HUDEP-2 (cell line): ENCODE data around the gene MYF5.
"Not testable (repeated sequence)": the region's sequence is repeated elsewhere in the genome, so short reads cannot be mapped to it uniquely, and the experiment has no call there.

Experiments
- DNase-seq, 76 experiments: peaks; one replicate each; lab custom pipeline; 2025; ENCODE audit not compliant: unreplicated experiment in 76 of 76; lab: John Stamatoyannopoulos, UW

MYF5 gene

DNA sequence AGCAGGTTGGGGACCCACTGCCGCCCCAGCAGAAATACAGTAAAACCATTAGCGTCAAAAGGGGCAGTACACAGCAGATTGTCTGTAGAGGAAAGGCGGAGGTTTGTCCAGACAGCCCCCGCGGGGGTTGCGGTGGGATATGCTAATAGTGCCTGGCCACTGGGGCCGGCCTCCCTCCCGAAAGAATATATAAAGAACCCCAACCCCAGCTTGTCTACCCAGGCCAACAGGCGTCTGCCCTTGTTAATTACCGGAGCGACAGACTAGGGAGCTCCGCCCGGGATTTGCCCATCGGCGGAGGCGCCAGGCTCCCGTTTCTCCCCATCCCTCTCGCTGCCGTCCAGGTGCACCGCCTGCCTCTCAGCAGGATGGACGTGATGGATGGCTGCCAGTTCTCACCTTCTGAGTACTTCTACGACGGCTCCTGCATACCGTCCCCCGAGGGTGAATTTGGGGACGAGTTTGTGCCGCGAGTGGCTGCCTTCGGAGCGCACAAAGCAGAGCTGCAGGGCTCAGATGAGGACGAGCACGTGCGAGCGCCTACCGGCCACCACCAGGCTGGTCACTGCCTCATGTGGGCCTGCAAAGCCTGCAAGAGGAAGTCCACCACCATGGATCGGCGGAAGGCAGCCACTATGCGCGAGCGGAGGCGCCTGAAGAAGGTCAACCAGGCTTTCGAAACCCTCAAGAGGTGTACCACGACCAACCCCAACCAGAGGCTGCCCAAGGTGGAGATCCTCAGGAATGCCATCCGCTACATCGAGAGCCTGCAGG is at the start of gene MYF5:
Gene MYF5 (plus strand): TSS at position 217 of the 774 bp plus-strand sequence. CDS start 152 bp downstream, at position 369.
- DNase-seq: no peak

GRCh38 chr12:80670214-80670613 is 46.5 kb upstream of the MYF5 start:
- no peak for DNase-seq

DNA sequence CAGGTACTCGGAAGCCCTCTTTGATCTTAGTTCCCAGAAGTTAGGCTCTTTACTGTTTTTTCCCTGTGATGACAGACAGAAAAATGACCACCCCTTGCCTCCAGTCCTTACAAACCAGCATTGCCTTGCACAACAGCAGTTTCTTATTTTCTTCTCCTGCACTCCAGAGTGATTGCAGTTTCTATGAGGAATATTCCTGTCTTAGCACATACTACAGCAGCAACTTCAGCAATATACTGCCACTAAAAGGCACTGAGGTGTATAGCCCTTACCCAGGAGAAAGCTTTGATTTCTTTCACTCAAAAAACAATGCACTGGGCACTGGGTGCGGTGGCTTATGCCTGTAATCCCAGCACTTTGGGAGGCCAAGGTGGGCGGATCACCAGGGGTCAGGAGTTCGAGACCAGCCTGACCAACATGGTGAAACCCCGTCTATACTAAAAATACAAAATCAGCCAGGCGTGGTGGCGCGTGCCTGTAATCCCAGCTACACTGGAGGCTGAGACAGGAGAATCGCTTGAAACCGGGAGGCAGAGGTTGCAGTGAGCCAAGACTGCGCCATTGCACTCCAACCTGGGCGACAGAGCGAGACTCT is 40.6 kb upstream of the MYF5 start:
- DNase-seq: not testable (repeated sequence)

DNA sequence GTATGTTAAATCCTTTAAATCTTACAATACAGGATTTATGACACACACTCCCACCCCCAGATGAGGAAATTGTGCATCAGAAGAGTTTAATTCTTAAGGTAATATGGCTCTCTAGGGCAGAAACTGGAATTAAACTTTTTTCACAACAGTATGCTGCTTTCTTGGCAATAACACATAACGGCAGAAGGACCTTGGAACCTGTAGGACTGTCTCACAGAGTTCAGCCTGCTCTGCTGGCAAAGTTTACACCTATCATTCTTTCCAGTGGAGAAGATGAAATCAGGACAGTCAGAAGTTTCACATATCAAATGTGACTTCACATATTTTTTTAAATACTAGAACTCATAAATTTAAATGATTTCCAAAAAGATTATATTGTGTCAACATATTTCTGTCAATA is 39.9 kb upstream of the MYF5 start:
- no peak for DNase-seq

- no peak for DNase-seq
Observed at GRCh38 chr12:80677994-80678393, 38.7 kb upstream of the MYF5 start.

DNA sequence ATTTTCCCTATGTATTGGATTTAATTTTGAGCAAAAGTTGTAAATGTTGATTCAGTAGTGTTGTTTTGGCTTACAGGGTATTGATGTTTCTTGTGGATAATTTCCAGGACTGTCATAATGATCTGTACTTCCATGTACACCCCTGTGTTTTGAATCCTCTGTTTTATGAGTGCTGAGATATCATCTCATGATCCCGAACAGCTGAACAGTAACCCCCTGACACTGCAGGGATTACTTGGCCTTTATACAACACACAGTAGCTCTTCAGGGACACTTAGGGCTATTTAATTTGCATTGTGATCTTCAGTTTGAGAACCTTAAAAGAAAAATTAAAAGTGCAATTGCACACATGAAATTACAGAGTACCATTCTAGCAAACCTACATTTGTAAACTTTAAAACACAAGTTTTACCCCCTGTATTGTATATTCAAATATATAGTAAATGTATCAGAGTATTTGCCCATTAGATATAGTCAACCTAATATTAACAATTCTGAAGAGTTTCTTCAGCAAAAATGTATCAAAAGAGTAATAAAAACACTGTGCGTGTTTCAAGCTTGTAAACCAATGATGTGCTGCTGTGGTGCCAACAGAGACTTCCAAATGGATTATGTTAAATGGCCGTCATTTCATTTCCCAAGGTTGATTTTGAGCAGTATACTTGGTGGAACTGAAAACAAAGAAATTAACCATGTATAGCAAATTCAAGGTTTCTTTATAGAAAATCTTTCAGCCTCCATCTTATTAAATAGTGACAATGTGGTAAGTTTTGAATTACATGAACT is 37.2 kb upstream of the MYF5 start:
- DNase-seq: no peak

DNA sequence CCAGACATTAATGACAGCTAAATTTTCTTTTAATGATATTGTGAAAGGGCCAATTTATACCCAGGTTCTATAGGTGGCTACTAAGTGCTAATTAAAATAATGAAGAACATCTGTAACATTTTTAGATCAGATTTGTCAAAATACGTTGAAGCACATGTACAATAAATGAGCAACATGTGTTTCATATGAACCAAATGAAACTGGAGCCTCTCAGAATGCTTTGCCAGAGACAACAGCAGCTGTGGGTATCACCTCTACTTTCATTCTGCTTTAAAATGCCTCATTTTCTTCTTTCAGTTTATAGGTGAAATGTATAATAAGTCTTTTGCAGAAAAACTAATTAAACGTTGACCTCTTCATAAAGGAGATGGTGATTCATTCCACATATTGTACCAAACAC is 35.4 kb upstream of the MYF5 start:
- no peak for DNase-seq

DNA sequence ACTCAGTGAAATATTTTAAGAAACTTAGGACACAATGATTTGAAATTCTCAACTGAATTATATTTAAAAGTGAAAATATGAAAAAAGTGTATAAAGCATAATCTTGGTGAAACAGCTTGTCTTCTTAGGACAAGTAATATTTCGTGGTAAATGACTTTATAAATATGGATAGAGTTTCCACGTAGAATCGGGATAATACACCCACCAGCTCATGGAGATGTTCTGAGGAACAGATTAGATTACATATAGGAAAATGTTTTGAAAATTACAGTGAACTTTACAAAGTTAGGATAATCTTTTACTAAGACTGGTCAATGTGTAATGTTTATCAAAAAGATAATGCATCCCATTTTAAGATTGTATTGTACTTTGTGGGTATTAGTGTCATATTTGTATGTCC is 34.9 kb upstream of the MYF5 start:
- DNase-seq: no peak

- DNase-seq: no peak
Observed at GRCh38 chr12:80684077-80684495, 32.6 kb upstream of the MYF5 start.

GRCh38 chr12:80690090-80690489 is 26.6 kb upstream of the MYF5 start:
- no peak for DNase-seq

DNA sequence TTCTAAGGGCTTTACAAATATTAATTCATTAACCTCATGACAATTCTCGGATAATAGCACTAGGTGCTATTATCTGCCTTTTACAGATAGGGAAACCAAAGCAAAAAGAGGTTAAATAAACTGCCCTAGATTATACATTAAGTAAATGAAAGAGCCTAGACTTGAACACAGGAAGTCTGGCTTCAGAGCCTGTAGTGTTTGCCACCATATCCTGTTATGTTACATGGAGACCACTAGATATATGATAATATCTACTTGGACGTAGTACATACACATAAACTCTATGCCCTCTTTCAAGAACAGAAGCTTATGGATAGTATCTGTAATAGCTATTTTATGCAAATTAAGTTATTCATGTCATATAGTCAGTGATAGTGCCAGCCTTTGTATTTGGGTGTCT is 26.2 kb upstream of the MYF5 start:
- no peak for DNase-seq

- DNase-seq: no peak
Observed at GRCh38 chr12:80692114-80692513, 24.6 kb upstream of the MYF5 start.

- no peak for DNase-seq
Observed at GRCh38 chr12:80697270-80697887, 19.3 kb upstream of the MYF5 start.

DNA sequence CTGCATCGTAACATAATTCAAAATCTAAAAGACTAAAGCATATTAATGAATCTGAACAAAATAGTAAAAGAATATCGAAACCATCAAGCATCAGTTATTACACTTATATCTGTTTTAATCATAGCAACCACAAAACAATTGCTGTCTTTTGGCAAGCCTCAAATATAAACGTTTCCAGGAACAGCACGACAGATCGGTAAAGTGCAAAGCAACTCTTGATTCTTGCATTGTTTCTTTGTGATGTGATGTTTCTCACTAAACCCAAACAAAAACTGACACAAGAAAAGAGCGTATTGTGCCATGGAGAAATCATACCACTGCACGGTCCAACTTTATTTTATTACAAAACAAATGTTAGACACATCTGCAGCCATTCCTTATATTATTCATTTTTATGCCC is 18.5 kb upstream of the MYF5 start:
- DNase-seq: no peak

DNA sequence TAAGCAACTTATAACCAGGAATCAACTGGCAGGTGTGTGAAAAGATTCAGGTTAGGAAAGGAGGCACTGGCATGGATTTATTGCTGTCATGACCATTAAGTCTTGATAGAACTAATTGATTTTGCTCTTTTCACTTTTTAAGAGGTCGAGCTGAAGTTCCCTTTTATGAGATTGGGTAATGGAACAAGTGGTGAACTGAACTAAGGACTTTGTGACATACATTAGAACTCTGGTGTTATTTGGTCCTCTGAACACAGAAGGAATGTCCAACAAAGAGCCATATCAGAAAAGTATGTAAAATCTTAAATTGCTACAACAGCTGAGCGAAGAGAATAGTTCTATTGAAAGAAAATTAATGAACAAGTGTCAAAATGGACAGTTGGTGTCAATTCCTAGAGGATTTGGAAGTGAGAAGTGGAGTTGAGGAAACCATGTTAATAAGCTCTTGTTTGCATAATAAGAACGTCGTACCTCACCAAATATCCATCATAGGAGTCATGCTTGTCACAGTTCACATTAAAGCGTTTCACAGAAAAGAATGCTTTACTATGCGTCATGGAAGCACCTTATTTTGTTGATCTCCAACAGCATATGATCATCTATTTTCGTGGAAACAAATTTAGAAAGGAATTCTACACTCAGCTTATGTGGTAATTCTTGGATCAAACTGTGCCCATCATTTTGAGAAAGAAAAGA is 17.7 kb upstream of the MYF5 start:
- no peak for DNase-seq

- no peak for DNase-seq
Observed at GRCh38 chr12:80700327-80700726, 16.4 kb upstream of the MYF5 start.

DNA sequence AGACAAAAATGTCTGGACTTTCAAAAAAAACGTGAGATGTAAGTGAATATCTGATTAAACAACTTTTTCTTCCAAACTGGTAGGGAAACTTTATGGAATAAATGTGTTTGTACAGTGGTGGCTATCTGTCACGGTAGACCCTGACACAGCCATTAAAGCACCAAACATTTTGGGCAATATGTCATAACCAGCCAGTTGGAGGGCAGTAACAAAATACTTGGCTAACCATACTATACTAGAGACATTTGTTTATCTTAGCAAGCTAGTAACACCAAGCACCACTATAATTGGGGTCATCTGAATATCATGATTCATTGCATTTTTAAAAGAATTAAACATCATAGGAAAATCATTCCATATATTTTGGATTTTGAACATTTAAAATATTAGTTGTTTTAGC is 15.3 kb upstream of the MYF5 start:
- DNase-seq: no peak

DNA sequence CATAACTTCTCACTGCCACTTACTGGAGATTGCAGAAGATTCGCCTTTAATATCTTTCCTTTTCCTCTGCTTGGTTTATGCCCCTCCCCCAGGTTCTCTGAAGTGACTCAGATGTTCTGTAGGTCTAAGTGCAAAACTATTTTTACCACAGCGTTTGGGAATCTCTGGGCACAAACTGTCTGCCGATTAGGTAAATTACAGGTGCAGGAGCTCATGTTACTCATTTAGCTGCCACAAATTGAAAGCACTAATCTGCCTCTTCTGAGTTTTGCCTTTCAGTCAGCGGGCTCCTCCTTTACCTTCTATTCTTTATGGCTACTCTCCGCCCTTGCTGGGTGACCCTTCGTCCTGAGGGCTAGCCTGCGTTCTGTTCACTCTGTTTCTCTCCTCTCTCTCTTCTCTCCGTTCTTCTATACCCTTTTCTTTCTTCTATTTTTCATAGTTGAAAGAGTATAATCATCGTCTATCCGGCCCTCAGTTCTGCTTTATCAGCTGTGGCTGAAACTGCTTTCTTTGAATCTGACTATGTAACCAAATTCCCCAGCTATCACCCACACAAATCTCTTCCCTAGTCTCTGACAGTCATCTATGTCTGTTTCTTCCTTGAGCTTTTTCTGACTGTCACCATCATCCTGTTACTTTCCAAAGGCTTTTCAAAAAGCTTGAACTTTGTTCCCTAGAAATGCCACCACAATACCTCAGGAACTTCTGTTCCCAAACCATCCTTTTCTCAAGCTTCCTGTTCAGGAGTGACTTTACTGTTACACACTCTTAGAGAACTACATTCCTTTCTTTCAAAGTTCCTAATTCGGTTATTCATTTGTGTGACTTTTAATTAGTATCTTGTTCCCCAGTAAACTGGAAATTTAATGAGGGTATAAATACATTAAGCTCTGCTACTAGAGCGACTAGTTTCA is 13.6 kb upstream of the MYF5 start:
- no peak for DNase-seq

GRCh38 chr12:80704420-80704819 is 12.3 kb upstream of the MYF5 start:
- DNase-seq: no peak
